Left ventricle myocardium inferior (tissue), 1 donor: Measurements from ENCODE around the gene NAP1L4. TPM values are rescaled to one million over a fixed set of nuclear protein-coding genes. Genes with fewer than 3 reads are reported as not detected.

Source experiments
- DNase-seq: peaks from one replicate; pipeline ENCODE4 v3.0.0-alpha.2; 2020
- H3K27ac ChIP-seq: fragments of 200-600 bp; replicated peaks from 2 replicates; pipeline ENCODE4 v1.8.0; 2021
- H3K27me3 ChIP-seq: fragments of 200-600 bp; 2 replicates; pipeline ENCODE4 v1.8.0; 2021; ENCODE audit warnings: low read depth
- H3K36me3 ChIP-seq: fragments of 200-600 bp; 2 replicates; pipeline ENCODE4 v1.8.0; 2021
- H3K4me1 ChIP-seq: fragments of 200-600 bp; 2 replicates; pipeline ENCODE4 v1.8.0; 2021
- H3K4me3 ChIP-seq: fragments of 200-600 bp; 2 replicates; pipeline ENCODE4 v1.8.0; 2021; ENCODE audit warnings: mild to moderate bottlenecking, moderate library complexity
- H3K9me3 ChIP-seq: fragments of 200-600 bp; replicated peaks from 2 replicates; pipeline ENCODE4 v1.8.0; 2021
- CTCF ChIP-seq: fragments of 200-600 bp; IDR thresholded peaks from 2 replicates; pipeline ENCODE4 v1.8.0; 2021; ENCODE audit warnings: antibody characterized with exemption, mild to moderate bottlenecking, borderline replicate concordance
- intact Hi-C: fragments of 100-400 bp; cut with micrococcal nuclease; formaldehyde crosslinking; loops from one replicate; pipeline ENCODE4 v1.11.0; 2022
- total RNA-seq: library from RNA; stranded (reverse); fragmentation: NEBNext Ultra II Directional; extraction: Animal tissue kit (Norgen Biotek cat#: 25700); gene quantifications from one replicate; pipeline ENCODE4 v1.2.1, GENCODE V29; 2021
- donor health status: DM: no; HTN: yes; CAD: no; lungs with severe emphysema.

NAP1L4 gene
- total RNA-seq, 1 donor from 2014 or later: 175 TPM

- no peaks in the 10 kb centered on the region for H3K9me3 ChIP-seq
- no peaks in the 10 kb centered on the region for H3K36me3 ChIP-seq
- H3K4me3 ChIP-seq: peak overlapping the region; percentile 47
- intact Hi-C loops: no loop called here
- TF ChIP-seq CTCF: no peak
- no peaks in the 10 kb centered on the region for H3K27me3 ChIP-seq
- no peak for DNase-seq
- peaks cover 29% of the 10 kb centered on the region for H3K4me1 ChIP-seq
- no peak overlapping the region for H3K27ac ChIP-seq
These were observed 76.7 kb downstream of the NAP1L4 start for GRCh38 chr11:2915473-2915872.

- H3K4me1 ChIP-seq: peaks cover 27% of the 10 kb centered on the region
- no peak for TF ChIP-seq CTCF
- H3K36me3 ChIP-seq: no peaks in the 10 kb centered on the region
- H3K27me3 ChIP-seq: peaks cover 3% of the 10 kb centered on the region
- H3K4me3 ChIP-seq: peak overlapping the region; percentile 47
- H3K27ac ChIP-seq: peak overlapping the region; percentile 65
- peak; percentile 76 for DNase-seq
- H3K9me3 ChIP-seq: no peaks in the 10 kb centered on the region
- intact Hi-C loops: no loop called here
These were observed 77.5 kb downstream of the NAP1L4 start for GRCh38 chr11:2914455-2915195.

- Histone ChIP-seq H3K27me3 (peaks cover 12% of the 10 kb centered on the region), H3K4me3 (no peak overlapping the region), H3K36me3 (no peaks in the 10 kb centered on the region), H3K4me1 (peaks cover 36% of the 10 kb centered on the region), H3K9me3 (no peaks in the 10 kb centered on the region), H3K27ac (no peak overlapping the region)
- DNase-seq: no peak
- intact Hi-C loops: no loop called here
- TF ChIP-seq CTCF: no peak
These were observed 78.4 kb downstream of the NAP1L4 start for GRCh38 chr11:2913776-2914175.

- no peak for TF ChIP-seq CTCF
- Histone ChIP-seq H3K36me3 (no peaks in the 10 kb centered on the region), H3K4me3 (no peak overlapping the region), H3K4me1 (peaks cover 36% of the 10 kb centered on the region), H3K27ac (no peak overlapping the region), H3K27me3 (peaks cover 19% of the 10 kb centered on the region), H3K9me3 (no peaks in the 10 kb centered on the region)
- intact Hi-C loops: no loop called here
- DNase-seq: no peak
These were observed 79.1 kb downstream of the NAP1L4 start for GRCh38 chr11:2913019-2913431.

- H3K4me3 ChIP-seq: no peak overlapping the region
- peaks cover 25% of the 10 kb centered on the region for H3K27me3 ChIP-seq
- H3K27ac ChIP-seq: no peak overlapping the region
- H3K36me3 ChIP-seq: no peaks in the 10 kb centered on the region
- peaks cover 36% of the 10 kb centered on the region for H3K4me1 ChIP-seq
- TF ChIP-seq CTCF: no peak
- intact Hi-C loops: no loop called here
- no peaks in the 10 kb centered on the region for H3K9me3 ChIP-seq
- DNase-seq: no peak
These were observed 79.6 kb downstream of the NAP1L4 start for GRCh38 chr11:2912498-2912897.
